Hepatocyte (in vitro differentiated cells): Measurements from ENCODE around the gene OTOA.
"Not testable (repeated sequence)": the region's sequence is repeated elsewhere in the genome, so short reads cannot be mapped to it uniquely, and the experiment has no call there.

ENCODE experiments used
- CTCF ChIP-seq: fragments of 200-600 bp; sonication (generic); IDR thresholded peaks from 2 replicates; pipeline ENCODE4 v1.5.1; 2016; ENCODE audit warnings: antibody characterized with exemption, mild to moderate bottlenecking; ENCODE audit not compliant: poor library complexity
- EZH2 ChIP-seq: fragments of 200-600 bp; sonication (generic); IDR thresholded peaks from 2 replicates; pipeline ENCODE4 v1.6.1; 2016; ENCODE audit warnings: antibody characterized with exemption, mild to moderate bottlenecking, borderline replicate concordance
- EZH2phosphoT487 ChIP-seq: fragments of 200-600 bp; sonication (generic); IDR thresholded peaks from one replicate; pipeline ENCODE4 v1.6.1; 2018; ENCODE audit warnings: antibody characterized with exemption, mild to moderate bottlenecking, low read depth, moderate library complexity; ENCODE audit not compliant: unreplicated experiment, severe bottlenecking

DNA sequence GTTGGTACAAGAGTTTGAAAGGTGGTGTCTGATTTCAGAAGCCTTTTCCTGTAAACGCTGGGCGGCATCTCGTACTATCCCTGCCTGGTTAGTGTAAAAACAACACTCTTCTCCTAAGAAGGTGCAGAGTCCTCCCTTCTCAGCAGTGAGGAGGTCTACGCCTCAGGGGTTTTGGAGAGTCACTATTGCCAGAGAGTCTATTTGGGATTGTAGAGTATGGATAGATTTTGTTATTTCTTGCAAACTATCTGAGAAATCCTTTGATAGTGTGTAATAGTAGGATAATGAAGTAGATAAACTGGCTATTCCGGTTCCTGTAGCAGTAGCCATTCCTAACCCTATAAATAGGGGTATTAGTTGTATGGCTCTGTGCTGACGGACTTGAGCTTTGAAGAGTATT, 32.9 kb upstream of the OTOA start:
- not testable (repeated sequence) for TF ChIP-seq CTCF, EZH2, EZH2phosphoT487
